Measurements from ENCODE around the gene SH2D7.

DNA sequence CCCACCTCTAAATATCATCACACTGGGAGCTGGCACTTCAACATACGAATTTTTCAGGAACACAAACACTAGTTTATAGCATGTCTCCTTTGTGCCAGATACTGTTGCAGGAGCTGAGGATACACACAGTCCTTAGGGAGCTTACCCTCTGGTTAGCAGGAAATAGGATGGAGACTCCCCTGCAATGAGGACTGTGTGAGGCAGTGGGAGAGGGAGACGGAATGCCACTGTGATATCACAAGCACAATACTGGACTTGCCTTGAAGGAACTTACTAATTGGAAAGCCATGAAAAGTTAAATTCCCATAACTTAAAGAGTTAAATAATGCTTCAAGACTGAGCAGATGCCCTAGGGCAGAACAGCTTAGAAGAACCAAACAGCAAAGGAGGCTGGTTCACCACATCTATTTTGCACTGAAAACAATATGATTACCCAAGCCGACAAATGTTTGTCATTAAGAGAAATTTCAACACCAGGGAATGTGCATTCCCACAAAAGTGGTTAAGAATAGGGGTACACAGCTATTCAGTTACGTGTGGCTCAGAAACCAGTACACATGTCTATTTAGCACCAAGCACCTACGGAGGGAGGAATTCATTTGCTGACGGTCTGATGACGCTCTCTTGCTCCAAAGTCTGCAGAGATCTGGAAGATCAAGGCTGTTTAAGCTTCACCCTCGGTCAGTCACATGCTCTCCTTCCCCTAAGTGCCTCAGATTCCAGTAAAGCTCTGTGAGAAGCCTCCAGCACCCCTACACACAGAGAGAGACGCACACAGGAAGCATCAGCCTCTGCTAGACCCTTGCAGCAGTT is 20.1 kb upstream of the SH2D7 start:
- TF ChIP-seq CTCF (IDR thresholded peaks at IDR 0.05) (no peak), POLR2A (IDR thresholded peaks at IDR 0.05) (peak in 1 of 4 donors; percentile 61)
